Duodenal mucosa (tissue), 2 donors: ENCODE results near the gene HRC.
"Not testable (repeated sequence)": the region's sequence is repeated elsewhere in the genome, so short reads cannot be mapped to it uniquely, and the experiment has no call there.

Experiments
- H3K27ac ChIP-seq: one replicate; pipeline ENCODE4 v1.7.0; 2013; ENCODE audit warnings: low read depth, low read length
- H3K27me3 ChIP-seq, 2 donors: one replicate each; pipeline ENCODE4 v1.7.0; 2013; ENCODE audit warnings: low read length in 2 of 2, control low read depth in 1 of 2; ENCODE audit not compliant: insufficient read depth in 2 of 2, control insufficient read depth in 1 of 2
- H3K36me3 ChIP-seq, 2 donors: one replicate each; pipeline ENCODE4 v1.7.0; 2013; ENCODE audit warnings: low read length in 2 of 2, control low read depth in 1 of 2; ENCODE audit not compliant: insufficient read depth in 2 of 2, control insufficient read depth in 1 of 2
- H3K4me1 ChIP-seq, 2 donors: one replicate each; pipeline ENCODE4 v1.7.0; 2013; ENCODE audit warnings: low read length in 2 of 2, control low read depth in 1 of 2; ENCODE audit not compliant: insufficient read depth in 2 of 2, control insufficient read depth in 1 of 2
- H3K4me3 ChIP-seq, 2 donors: one replicate each; pipeline ENCODE4 v1.7.0; 2013; ENCODE audit warnings: low read length in 2 of 2, low read depth in 1 of 2
- H3K9ac ChIP-seq, 2 donors: one replicate each; pipeline ENCODE4 v1.7.0; 2013; ENCODE audit warnings: low read length in 2 of 2, low read depth in 1 of 2
- H3K9me3 ChIP-seq, 2 donors: one replicate each; pipeline ENCODE4 v1.7.0; 2013; ENCODE audit warnings: low read length in 2 of 2, control low read depth in 1 of 2; ENCODE audit not compliant: control insufficient read depth in 1 of 2

HRC gene

DNA sequence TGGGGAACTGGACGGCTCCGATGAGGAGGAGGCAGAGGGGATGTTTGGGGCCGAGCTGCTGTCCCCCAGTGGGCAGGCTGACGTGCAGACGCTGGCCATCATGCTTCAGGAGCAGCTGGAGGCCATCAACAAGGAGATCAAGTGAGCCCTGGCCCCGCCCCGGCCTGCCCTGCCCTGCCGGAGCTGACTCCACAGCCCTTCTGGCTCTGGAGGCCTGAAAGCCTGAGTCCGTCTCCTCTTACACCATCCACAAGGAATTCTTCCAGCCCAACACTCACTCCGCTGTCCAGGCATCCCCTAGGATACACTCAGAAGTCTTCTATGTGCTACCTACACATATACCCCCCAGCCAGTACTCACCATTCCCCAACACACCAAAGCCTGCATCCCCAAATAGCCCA is 18.4 kb downstream of the HRC start:
- Histone ChIP-seq H3K9me3 (no peaks in the 10 kb centered on the region), H3K9ac (no peak overlapping the region), H3K36me3 (no peaks in the 10 kb centered on the region), H3K4me3 (no peak overlapping the region), H3K27me3 (no peaks in the 10 kb centered on the region), H3K27ac (peak overlapping the region; percentile 32), H3K4me1 (peaks cover 0 to 11% of the 10 kb centered on the region in 2 donors)

DNA sequence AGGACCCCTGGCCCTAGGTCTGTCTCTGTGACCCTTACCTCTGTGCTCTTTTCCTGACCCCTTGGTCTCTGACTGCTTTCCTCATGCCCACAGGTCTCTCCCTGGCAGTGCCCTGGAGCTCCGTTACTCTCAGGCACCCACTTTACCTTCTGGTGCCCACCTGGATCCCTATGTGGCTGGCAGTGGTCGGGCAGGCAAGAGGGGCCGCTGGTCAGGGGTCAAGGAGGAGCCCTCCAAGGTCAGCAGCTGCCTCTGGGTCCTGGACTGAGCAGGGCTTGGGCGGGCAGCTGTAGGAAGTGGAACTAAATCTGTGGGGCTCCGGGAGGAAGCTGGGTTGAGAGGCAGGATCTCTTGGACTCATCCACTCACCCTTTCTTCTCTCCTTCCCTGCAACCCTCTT is 19.5 kb downstream of the HRC start:
- Histone ChIP-seq H3K27ac (no peak overlapping the region), H3K4me3 (no peak overlapping the region), H3K9me3 (no peaks in the 10 kb centered on the region), H3K4me1 (peaks cover 0 to 11% of the 10 kb centered on the region in 2 donors), H3K9ac (no peak overlapping the region), H3K27me3 (no peaks in the 10 kb centered on the region), H3K36me3 (no peaks in the 10 kb centered on the region)

DNA sequence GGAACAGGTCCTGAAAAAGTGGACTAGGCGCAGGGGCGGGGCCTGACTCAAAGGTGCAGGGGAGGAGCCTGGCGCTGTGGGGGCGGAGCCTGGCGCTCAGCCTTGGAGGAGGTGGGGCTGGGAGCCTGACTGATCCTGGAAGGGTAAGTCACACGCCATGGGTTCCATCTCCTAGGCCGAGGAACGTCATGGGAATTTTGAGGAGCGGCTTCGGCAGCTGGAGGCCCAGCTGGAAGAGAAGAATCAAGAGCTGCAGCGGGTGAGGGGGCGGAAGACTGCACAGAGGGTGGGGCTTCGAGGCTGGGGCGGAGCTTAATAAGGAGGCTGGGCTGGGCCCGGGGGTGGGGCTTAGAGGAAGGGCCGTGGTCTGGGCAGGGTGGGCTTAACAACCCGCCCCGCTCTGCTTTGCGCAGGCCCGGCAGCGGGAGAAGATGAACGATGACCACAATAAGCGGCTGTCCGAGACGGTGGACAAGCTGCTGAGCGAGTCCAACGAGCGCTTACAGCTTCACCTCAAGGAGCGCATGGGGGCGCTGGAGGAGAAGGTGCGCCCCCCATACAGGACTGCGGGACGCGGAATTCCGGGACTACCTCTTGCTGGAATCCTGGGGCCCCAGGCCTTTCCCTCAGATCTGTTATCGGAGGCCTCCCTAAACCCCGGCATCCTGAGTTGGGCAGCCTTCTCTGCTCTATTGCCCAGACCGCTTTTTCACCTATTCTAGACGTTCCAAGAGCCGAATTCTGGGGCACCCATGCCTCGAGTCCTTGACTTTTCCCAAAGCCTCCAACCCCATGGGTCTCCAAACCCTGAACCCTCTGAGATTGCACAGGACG is 21.4 kb downstream of the HRC start:
- H3K27ac ChIP-seq: no peak overlapping the region
- no peaks in the 10 kb centered on the region for H3K36me3 ChIP-seq
- H3K4me1 ChIP-seq: peaks cover 0 to 16% of the 10 kb centered on the region in 2 donors
- H3K27me3 ChIP-seq: no peaks in the 10 kb centered on the region
- H3K9ac ChIP-seq: no peak overlapping the region
- peak overlapping the region; percentile 42 to 55 for H3K4me3 ChIP-seq
- no peaks in the 10 kb centered on the region for H3K9me3 ChIP-seq

DNA sequence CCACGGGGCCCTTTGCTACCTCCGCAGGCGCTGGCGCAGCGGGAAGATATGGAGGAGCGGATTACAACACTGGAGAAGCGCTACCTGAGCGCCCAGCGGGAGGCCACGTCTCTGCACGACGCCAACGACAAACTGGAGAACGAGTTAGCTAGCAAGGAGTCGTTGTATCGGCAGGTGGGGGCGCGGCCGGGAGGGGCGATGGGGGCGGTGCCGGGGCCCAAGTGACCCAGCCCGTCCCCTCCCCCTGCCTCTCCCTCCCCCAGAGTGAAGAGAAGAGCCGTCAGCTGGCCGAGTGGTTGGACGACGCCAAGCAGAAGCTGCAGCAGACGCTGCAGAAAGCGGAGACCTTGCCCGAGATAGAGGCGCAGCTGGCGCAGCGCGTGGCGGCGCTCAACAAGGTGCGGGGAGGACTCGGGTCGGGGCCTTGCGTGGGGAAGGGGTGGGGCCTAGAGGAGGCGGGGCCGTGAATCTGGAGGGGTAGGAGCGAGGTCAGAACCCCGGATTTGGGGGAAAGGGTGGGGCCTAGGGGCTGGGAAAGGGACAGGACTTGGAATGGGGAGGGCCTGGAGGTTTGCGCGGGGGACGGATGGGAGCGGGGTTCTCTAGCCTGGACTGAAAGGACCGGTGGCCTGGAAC is 22.1 kb downstream of the HRC start:
- Histone ChIP-seq H3K9me3 (no peaks in the 10 kb centered on the region), H3K27me3 (no peaks in the 10 kb centered on the region), H3K4me1 (peaks cover 4 to 21% of the 10 kb centered on the region in 2 donors), H3K36me3 (no peaks in the 10 kb centered on the region), H3K27ac (no peak overlapping the region), H3K4me3 (peak overlapping the region; percentile 42 to 55), H3K9ac (peak overlapping the region in 1 of 2 donors; percentile 7)

DNA sequence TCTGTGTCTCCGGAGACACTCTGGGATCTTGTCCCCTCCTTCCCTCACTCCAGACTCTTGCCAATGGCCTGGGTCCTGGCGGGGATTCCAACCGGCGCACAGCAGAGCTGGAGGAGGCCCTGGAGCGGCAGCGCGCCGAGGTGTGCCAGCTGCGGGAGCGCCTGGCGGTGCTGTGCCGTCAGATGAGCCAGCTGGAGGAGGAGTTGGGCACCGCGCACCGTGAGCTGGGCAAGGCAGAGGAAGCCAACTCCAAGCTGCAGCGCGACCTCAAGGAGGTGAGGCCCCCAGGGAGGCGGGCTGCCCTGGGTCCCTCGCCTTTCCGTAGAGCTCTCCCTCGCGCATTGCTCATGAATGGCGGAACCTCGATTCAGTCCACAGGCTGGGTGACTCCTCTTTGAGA is 24.9 kb downstream of the HRC start:
- Histone ChIP-seq H3K9me3 (no peaks in the 10 kb centered on the region), H3K4me3 (no peak overlapping the region), H3K27ac (no peak overlapping the region), H3K27me3 (no peaks in the 10 kb centered on the region), H3K9ac (no peak overlapping the region), H3K4me1 (peaks cover 4 to 26% of the 10 kb centered on the region in 2 donors), H3K36me3 (no peaks in the 10 kb centered on the region)

DNA sequence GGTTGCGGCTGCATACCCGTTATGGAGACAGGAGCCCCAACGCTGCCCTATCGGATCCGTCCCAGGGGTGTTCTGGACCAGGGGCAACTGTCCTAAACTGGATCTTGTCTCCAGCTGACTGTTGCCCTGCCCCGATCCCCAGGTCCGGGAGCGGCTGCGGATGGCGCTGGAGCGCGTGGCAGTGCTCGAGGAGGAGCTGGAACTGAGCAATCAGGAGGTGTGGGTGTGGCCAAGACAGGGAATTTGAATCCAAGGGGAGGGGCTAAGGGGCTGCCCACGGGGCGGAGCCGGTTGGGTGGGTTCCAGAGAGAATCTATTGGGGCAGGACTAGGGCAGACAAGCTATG is 26.0 kb downstream of the HRC start:
- Histone ChIP-seq H3K36me3 (no peaks in the 10 kb centered on the region), H3K4me3 (no peak overlapping the region), H3K27ac (no peak overlapping the region), H3K4me1 (peaks cover 8 to 24% of the 10 kb centered on the region in 2 donors), H3K9me3 (no peaks in the 10 kb centered on the region), H3K27me3 (no peaks in the 10 kb centered on the region), H3K9ac (no peak overlapping the region)

DNA sequence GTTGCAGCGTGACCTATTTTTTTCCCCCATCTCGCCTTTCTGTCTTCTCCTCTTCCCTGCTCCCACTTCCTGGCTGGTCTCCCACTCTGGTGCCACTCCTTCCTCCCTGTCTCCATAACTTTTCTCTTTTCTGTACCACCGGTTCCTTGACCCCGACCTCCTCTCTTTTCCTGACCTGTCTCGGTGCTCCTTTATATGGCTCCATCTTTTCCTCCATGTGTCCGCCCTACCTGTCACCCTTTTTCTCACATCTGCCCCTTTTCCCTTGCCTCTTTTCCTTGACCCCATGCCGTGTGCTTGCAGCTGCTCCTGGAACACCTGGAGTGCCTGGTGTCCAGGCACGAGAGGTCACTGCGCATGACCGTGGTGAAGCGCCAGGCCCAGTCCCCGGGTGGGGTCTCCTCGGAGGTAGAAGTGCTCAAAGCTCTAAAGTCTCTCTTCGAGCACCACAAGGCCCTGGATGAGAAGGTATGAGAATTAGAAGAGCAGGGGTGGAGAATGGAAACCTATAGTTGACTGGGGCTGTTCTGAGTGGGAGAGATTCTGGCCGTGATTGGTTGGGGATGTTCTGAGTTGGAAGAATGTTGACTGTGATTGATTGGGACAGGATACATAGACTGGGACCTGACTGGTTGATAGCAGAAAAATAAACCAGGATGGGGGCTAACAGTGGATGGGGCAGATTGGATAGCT is 26.5 kb downstream of the HRC start:
- Histone ChIP-seq H3K4me1 (peaks cover 8 to 19% of the 10 kb centered on the region in 2 donors), H3K36me3 (no peaks in the 10 kb centered on the region), H3K4me3 (peak overlapping the region; percentile 70 to 71), H3K27ac (no peak overlapping the region), H3K27me3 (no peaks in the 10 kb centered on the region), H3K9me3 (no peaks in the 10 kb centered on the region), H3K9ac (no peak overlapping the region)

DNA sequence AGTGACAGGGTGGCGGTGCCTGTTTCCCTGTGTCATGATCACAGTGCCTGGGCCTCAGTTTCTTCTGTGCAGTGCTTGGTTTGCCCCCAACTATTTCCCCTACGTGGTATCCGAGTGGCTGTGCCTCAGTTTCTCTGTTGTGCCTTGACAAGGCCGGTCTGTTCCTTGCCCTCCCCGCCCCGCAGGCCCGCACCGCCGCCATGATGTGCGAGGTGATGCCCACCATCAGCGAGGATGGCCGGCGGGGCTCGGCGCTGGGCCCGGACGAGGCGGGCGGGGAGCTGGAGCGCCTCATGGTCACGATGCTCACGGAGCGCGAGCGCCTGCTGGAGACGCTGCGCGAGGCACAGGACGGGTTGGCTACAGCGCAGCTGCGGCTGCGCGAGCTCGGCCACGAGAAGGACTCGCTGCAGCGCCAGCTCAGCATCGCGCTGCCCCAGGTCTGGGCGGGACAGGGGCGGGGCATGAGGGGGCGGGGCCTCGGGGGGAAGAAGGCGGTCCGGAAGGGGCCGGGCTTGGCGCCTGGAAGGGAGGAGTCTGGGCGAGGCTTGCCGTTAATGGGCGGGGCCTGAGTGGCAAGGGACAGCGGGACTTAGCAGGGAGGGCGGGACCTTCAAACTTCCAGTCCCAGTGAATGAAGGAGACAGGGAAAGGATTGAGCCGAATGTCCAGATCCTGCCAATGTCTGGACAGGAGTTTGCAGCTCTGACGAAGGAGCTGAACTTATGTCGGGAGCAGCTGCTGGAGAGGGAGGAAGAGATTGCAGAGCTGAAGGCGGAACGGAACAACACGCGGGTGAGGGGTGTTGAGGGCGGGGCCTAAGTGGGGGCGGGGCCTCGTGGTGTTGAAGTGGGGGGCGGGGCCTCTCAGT is 27.3 kb downstream of the HRC start:
- H3K9ac ChIP-seq: peak overlapping the region; percentile 10 to 47

DNA sequence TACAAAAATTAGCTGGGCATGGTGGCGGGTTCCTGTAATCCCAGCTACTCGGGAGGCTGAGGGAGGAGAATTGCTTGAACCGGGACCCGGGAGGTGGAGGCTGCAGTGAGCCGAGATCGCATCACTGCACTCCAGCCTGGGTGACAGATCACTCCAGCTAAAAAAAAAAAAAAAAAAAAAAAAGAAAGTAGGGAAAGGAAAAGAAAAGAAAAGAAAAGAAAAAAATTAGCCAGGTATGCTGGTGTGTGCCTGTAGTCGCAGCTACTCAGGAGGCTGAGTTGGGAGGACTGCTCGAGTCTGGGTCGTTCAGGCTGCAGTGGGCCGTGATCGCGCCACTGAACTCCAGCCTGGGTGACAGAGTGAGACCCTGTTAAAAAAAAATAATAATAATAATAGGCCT is 28.0 kb downstream of the HRC start:
- not testable (repeated sequence) for H3K36me3 ChIP-seq, H3K9me3 ChIP-seq, H3K9ac ChIP-seq, H3K27ac ChIP-seq, H3K27me3 ChIP-seq
- Histone ChIP-seq H3K4me3 (peak overlapping the region; percentile 57 to 70), H3K4me1 (peaks cover 8 to 15% of the 10 kb centered on the region in 2 donors)

More for the DNA sequence above, 27.3 kb downstream of the HRC start:
- Histone ChIP-seq H3K4me1 (peaks cover 8 to 15% of the 10 kb centered on the region in 2 donors), H3K4me3 (peak overlapping the region; percentile 70 to 71), H3K36me3 (no peaks in the 10 kb centered on the region), H3K27me3 (no peaks in the 10 kb centered on the region), H3K27ac (peak overlapping the region; percentile 56), H3K9me3 (no peaks in the 10 kb centered on the region)
